Stomach smooth muscle (tissue), 2 donors: ENCODE results near the gene LRGUK.
"Not testable (repeated sequence)": the region's sequence is repeated elsewhere in the genome, so short reads cannot be mapped to it uniquely, and the experiment has no call there.

Experiments used
- H3K27ac ChIP-seq: one replicate; pipeline ENCODE4 v1.7.0; 2013; ENCODE audit warnings: mild to moderate bottlenecking, low read length, inconsistent platforms
- H3K27me3 ChIP-seq, 2 donors: one replicate each; pipeline ENCODE4 v1.7.0; 2013; ENCODE audit warnings: low read length in 2 of 2; ENCODE audit not compliant: insufficient read depth in 2 of 2, control insufficient read depth in 1 of 2
- H3K36me3 ChIP-seq, 2 donors: one replicate each; pipeline ENCODE4 v1.7.0; 2013; ENCODE audit warnings: low read length in 2 of 2; ENCODE audit not compliant: control insufficient read depth in 2 of 2, insufficient read depth in 2 of 2
- H3K4me1 ChIP-seq: one replicate; pipeline ENCODE4 v1.7.0; 2013; ENCODE audit warnings: low read length; ENCODE audit not compliant: control insufficient read depth, insufficient read depth
- H3K4me3 ChIP-seq, 2 donors: one replicate each; pipeline ENCODE4 v1.7.0; 2013; ENCODE audit warnings: low read length in 2 of 2
- H3K9ac ChIP-seq, 2 donors: one replicate each; pipeline ENCODE4 v1.7.0; 2013; ENCODE audit warnings: low read length in 2 of 2, mild to moderate bottlenecking in 1 of 2
- H3K9me3 ChIP-seq, 2 donors: one replicate each; pipeline ENCODE4 v1.7.0; 2013; ENCODE audit warnings: low read length in 2 of 2; ENCODE audit not compliant: control insufficient read depth in 2 of 2
- donor health status: healthy.
- donor health status: Pancreatic carcinoma.

LRGUK gene

GRCh38 chr7:134201569-134202261 lies 74.6 kb downstream of the LRGUK start:
- no peak overlapping the region for H3K4me3 ChIP-seq
- no peak overlapping the region for H3K27ac ChIP-seq
- H3K4me1 ChIP-seq, result no peaks in the 10 kb centered on the region
- H3K27me3 ChIP-seq, result no peaks in the 10 kb centered on the region
- no peaks in the 10 kb centered on the region for H3K36me3 ChIP-seq
- no peaks in the 10 kb centered on the region for H3K9me3 ChIP-seq
- H3K9ac ChIP-seq, result no peak overlapping the region

DNA sequence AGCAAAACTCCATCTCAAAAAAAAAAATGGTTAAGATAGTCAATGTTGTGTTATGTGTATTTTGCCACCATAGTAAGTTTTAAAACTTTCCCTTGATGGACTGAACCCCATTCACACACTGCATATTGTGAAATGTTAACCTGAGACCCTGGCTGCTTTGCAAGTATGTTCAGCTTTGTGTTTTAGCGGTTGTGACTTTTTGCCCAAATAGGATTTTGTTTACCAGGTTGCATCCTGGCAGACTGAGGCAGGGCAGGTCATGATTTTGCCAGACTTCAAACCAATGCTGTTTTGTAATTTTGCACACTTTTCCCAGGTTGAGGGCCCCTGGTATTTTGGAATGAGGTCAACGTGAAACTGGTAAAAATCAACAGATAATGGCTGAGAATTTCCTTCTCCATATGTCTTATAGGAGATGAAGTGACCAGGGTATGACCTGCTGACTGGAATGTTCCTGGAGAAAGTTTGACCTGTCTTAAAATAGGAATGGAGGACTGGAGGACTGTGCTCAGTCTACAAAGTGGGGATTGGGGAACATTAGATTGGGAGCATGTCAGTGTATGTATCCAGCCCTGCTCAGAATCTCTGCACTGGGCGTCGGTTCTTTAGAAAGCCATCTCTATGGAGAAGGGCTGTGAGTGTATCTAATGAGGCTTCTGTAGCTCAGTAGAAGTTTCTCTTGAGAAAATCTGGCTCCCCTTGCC lies 76.2 kb downstream of the LRGUK start:
- no peaks in the 10 kb centered on the region for H3K27me3 ChIP-seq
- H3K9me3 ChIP-seq, result no peaks in the 10 kb centered on the region
- H3K9ac ChIP-seq, result no peak overlapping the region
- H3K4me1 ChIP-seq, result no peaks in the 10 kb centered on the region
- no peak overlapping the region for H3K27ac ChIP-seq
- H3K4me3 ChIP-seq, result no peak overlapping the region
- no peaks in the 10 kb centered on the region for H3K36me3 ChIP-seq

- H3K9ac ChIP-seq, result no peak overlapping the region
- no peaks in the 10 kb centered on the region for H3K27me3 ChIP-seq
- H3K9me3 ChIP-seq, result no peaks in the 10 kb centered on the region
- H3K36me3 ChIP-seq, result no peaks in the 10 kb centered on the region
- H3K27ac ChIP-seq, result no peak overlapping the region
- H3K4me3 ChIP-seq, result no peak overlapping the region
- H3K4me1 ChIP-seq, result no peaks in the 10 kb centered on the region
Observed at GRCh38 chr7:134209322-134210015, 82.3 kb downstream of the LRGUK start.

- no peak overlapping the region for H3K27ac ChIP-seq
- H3K36me3 ChIP-seq, result no peaks in the 10 kb centered on the region
- no peak overlapping the region for H3K9ac ChIP-seq
- H3K4me1 ChIP-seq, result no peaks in the 10 kb centered on the region
- no peaks in the 10 kb centered on the region for H3K27me3 ChIP-seq
- H3K9me3 ChIP-seq, result no peaks in the 10 kb centered on the region
- H3K4me3 ChIP-seq, result no peak overlapping the region
Observed at GRCh38 chr7:134210227-134210626, 83.1 kb downstream of the LRGUK start.

GRCh38 chr7:134210976-134211663 lies 84.0 kb downstream of the LRGUK start:
- H3K27me3 ChIP-seq, result no peaks in the 10 kb centered on the region
- H3K36me3 ChIP-seq, result no peaks in the 10 kb centered on the region
- no peaks in the 10 kb centered on the region for H3K9me3 ChIP-seq
- H3K4me1 ChIP-seq, result no peaks in the 10 kb centered on the region
- H3K4me3 ChIP-seq, result no peak overlapping the region
- H3K27ac ChIP-seq, result no peak overlapping the region
- H3K9ac ChIP-seq, result no peak overlapping the region

DNA sequence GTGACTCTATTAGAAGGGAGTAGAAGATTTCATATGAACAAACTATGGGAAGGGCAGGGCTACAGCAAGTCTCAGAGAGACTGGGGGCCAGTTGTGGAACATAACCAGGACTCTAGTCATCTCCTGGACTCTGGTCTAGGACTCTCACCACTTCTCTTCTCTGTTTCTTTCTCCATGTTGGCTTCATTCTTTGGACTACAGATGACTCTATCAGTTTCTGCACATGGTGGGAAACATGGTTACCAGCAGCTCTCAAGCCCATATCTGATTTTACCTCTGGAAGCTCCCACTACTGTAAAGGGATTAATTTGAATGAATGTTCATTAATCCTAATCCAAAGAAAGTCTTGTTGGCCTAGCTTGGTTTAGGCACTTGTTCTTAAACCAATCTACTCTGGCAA lies 84.7 kb downstream of the LRGUK start:
- H3K27ac ChIP-seq, result no peak overlapping the region
- no peak overlapping the region for H3K4me3 ChIP-seq
- no peak overlapping the region for H3K9ac ChIP-seq
- H3K4me1 ChIP-seq, result no peaks in the 10 kb centered on the region
- H3K9me3 ChIP-seq, result no peaks in the 10 kb centered on the region
- no peaks in the 10 kb centered on the region for H3K36me3 ChIP-seq
- H3K27me3 ChIP-seq, result no peaks in the 10 kb centered on the region

- Histone ChIP-seq H3K36me3 (no peaks in the 10 kb centered on the region), H3K4me1 (no peaks in the 10 kb centered on the region), H3K4me3 (no peak overlapping the region), H3K9ac (no peak overlapping the region), H3K9me3 (no peaks in the 10 kb centered on the region), H3K27ac (no peak overlapping the region), H3K27me3 (no peaks in the 10 kb centered on the region)
Observed at GRCh38 chr7:134212576-134213546, 85.7 kb downstream of the LRGUK start.

- Histone ChIP-seq H3K9ac (no peak overlapping the region), H3K9me3 (no peaks in the 10 kb centered on the region), H3K4me3 (no peak overlapping the region), H3K27ac (no peak overlapping the region), H3K36me3 (no peaks in the 10 kb centered on the region), H3K4me1 (no peaks in the 10 kb centered on the region), H3K27me3 (no peaks in the 10 kb centered on the region)
Observed at GRCh38 chr7:134220236-134220635, 93.1 kb downstream of the LRGUK start.

DNA sequence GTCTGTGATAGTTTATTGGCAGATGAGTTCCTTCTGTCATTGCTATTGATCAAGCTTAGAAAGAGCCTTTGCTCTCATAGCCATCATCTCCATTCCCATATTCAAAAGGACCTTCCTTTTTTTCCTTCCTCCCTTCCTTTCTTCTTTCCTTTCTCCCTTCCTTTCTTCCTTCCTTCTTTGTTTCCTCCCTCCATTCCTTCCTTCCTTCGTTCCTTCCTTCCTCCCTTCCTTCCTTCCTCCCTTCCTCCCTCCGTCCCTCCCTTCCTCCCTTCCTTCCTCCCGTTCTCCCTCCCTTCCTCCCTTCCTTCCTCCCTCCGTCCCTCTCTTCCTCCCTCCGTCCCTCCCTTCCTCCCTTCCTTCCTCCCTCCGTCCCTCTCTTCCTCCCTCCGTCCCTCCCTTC lies 104.2 kb downstream of the LRGUK start:
- not testable (repeated sequence) for H3K4me1 ChIP-seq, H3K4me3 ChIP-seq, H3K36me3 ChIP-seq, H3K27me3 ChIP-seq, H3K27ac ChIP-seq, H3K9me3 ChIP-seq, H3K9ac ChIP-seq

DNA sequence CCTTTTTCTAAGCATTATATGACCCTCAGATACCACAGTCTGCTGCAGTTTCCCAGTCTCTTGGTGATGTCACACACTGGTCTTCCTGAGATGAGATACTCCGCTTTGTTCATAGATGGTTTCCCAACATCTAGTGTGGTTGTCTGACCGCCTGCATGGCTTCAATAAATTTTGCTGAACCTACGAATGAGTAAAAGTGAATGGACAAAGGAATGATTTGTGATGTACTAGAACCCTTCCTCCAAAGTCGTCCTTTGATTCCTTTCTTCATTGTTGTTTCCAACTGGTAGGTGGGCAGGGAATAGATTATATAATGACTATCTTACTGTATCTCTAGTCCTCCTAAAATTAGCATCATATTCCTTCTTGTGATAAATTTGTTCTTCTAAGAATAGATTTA lies 107.1 kb downstream of the LRGUK start:
- Histone ChIP-seq H3K9ac (no peak overlapping the region), H3K9me3 (no peaks in the 10 kb centered on the region)

More for the DNA sequence above, 107.1 kb downstream of the LRGUK start:
- Histone ChIP-seq H3K27me3 (no peaks in the 10 kb centered on the region), H3K27ac (no peak overlapping the region), H3K4me3 (no peak overlapping the region), H3K4me1 (no peaks in the 10 kb centered on the region), H3K36me3 (no peaks in the 10 kb centered on the region)
